HG03571 (cell line): ENCODE results near the gene BIN1.

ENCODE experiments used
- ATAC-seq: cut with Tn5 transposase; IDR thresholded peaks from one replicate; pipeline ENCODE4 v1.9.1; 2021; ENCODE audit not compliant: unreplicated experiment

Gene BIN1

DNA sequence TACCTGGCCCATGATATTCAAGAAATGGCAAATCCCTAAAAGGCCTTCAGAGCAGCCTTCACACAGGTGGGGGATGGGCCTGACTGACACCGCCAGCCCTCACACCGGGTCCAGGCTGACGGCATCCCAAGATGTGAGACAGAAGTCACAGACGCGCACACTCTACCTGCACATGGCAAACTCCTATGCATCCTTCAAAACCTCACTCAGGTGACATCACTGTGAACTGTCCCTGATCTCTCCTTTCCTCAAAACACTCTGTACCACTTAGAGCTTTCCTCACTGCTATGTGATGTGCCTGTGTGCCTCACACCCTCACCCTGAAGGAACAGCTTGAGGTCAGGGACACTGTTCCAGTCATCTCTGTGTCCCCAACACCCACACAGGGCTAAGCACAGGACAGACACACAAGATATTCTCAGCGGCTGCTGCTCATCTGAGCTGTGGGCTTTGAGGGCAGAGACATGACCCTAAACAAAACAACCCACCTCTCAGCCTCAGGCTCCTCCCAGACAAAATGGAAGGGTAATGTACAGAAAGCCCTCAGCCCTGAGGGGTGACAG, 27.5 kb downstream of the BIN1 start:
- ATAC-seq, result no peak

DNA sequence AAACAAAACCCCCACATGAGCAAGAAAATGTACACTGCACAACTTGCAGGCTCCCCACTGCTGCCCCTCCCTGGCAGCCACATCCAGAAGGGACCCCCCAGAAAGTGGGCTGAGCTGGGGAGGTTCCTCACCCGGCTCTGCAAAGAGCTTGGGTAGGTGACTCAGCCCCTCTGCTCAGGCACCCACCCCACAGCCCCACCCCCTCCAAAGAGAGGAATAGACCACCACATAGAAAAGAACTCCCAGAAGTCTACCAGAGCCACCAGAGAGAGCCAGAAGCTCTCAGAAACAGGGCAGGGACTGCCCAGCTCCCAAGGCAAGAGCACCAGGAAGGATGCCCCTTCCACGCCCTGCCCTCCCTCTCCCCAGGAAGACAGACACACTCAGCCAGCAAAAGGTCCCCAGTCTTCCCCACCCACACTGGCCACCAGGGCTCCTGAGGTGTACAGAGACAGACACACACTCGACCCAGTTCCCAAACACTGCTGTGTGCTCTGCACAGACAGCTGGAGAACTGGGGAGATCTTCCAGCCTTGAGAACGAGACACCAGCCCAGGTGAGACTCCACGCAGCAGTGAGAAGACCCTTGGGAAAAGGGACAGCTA, 28.2 kb downstream of the BIN1 start:
- ATAC-seq, result no peak

DNA sequence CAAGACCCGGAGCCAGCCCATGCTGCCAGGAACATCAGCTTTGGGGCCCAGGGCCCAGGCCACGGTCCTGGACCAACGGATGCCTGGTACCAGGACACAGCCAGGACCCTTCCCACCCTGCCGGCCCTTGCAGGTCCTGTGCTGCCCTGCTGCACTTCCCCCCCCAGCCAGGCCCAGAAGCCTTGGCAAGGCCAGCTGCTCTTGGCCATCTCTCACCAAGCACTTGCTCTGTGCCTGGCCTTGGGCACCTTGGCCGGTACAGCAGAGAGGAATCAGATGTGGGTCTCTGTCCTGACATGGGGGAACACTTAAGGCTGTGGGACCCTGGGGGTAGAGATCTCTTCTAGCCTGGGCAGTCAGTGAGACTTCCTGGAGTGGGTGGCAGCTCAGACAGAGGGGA, 28.9 kb downstream of the BIN1 start:
- ATAC-seq, result no peak

DNA sequence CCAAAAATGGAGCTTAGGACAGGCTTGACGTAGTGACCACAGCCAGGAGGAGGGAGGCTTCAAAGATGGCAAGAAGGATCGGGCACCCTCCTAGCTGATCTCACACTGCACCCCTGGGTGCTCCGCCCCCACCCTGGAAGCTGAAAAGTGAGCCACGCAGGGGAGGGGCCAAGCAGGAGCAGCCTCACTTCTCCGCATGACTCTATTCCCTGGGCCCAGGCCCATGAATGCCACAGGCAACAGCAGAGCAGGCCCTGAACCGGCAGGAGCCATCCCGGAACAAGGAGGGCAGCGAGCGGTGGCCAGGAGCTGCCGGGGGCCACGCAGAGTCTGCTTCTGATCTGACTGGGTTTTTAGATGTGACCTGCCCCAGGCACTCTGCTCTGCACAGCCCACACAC, 30.0 kb downstream of the BIN1 start:
- no peak for ATAC-seq

DNA sequence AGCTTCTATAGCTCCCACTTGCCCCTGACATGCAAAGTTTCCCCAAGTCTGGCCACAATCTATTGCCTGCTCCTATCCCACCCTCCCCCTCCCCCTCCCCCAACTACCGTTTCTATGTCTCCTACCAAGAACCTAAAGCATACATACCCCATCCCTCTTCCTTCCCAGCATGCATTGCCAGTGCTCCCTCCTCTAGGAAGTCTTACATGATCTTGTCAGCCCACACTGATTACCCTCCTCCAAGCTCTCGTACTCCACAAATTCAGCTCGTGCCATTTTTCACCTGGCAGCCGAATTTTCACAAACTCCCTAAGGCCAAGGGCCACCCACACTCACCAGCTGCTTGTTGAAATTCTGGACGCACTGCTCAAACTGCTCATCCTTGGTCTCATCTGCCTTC, 30.7 kb downstream of the BIN1 start:
- ATAC-seq, result no peak

DNA sequence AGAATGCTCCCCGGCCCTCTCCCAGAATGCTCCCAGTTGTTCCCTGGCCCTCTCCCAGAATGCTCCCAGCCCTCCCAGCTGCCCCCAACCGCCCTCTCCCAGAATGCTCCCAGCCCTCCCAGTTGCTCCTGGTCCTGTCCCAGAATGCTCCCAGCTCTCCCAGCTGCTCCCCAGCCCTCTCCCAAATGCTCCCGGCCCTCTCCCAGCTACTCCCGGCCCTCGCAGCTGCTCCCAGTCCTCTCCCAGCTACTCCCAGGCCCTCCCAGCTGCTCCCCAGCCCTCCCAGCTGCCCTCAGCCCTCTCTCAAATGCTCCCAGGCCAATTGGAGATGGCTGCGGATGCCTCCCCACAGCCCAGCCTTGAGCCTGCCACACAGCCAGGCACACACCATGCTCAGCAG, 31.1 kb downstream of the BIN1 start:
- ATAC-seq, result no peak

DNA sequence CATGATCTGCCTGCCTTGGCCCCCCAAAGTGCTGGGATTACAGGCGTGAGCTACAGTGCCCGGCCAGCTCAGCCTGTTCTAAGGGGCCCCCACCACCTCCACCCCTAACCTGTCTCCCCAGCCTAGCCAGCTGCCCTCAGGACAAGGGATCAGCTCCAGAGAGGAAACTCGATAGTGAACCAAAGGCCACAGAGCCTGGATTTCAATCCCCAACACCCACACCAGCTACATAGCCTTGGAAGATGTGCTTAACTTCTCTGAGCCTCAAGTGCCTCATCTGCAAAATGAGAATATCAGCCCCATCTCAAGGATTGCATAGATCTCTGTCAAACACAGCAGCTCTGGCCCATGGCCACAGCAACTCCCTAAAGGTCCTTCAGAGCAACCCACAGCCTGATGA, 32.0 kb downstream of the BIN1 start:
- ATAC-seq, result no peak

DNA sequence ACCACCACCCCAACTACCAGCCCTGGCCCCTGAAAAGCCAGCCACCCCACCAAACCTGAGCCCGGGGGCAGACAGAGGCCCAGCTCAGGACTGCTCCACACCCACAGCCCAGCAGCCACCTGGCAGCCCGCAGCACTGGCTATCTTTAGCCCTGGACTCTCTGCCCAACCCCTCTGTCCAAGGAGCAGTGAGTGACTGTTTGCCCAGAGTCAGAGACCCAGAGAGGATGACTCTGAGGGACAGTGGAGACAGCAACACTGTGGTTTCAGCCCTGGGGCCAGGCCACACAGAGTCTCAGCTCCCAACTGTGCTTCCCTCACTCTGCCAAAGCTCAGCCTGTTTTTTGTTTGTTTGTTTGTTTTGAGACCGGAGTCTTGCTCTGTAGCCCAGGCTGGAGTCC, 32.6 kb downstream of the BIN1 start:
- ATAC-seq, result no peak

DNA sequence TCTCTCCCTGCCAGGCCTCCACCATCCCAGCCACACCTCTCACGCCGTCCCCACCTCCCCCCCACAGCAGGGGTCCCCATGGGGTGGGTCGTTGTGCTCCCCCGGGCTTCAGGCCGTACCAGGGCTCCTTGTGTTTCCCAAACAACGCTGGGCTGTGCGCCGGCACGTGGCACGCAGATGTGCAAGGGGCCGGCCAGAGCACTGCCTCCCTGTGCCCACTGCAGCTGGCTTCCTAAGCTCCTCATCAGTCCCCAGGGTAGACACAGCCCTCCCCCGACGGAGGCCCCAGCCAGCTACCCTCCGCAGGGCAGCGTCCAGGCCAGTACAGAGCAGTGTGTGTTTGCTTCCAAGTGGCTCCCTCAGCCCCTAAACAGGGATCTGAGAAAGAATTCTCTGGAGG, 34.0 kb downstream of the BIN1 start:
- ATAC-seq, result no peak

DNA sequence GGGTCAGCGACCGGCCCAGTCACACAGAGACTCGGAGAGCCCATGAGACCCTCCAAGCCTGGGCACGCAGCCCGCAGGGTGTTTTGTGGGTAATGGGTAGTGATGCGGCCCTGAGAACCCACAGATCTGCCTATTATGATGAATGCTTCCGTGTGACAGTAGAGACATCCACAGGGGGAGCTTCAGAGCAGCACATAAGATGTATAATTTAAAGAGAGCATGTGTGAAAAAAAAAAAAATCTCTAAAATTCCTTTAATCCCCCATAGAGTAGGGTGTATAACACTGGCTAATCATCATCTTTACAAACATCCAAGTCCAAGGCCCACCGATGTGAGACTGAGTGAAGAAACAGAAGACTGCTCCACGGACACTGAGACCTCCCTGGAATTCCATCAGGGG, 34.6 kb downstream of the BIN1 start:
- ATAC-seq, result no peak

DNA sequence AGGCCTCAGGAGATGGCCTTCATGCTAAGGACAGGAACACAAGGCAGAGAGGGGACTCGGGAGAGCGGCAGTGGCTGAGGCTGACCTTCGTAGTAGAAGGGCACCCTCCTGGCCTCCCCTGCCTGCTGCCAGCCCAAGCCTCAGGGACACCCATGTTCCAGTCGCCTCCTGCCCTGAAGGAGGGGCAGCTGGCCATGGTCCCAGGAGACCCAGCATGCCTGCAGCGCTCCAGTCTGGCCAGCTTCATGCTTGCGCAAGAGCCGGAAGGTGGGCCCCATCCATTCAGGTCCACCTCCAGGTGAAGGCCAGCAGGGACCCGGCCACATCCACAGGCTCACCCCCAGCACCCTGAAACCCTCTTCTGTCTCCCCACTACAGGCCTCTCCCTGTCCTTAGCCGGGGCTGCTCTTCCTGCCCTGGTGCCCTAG, 35.0 kb downstream of the BIN1 start:
- no peak for ATAC-seq

DNA sequence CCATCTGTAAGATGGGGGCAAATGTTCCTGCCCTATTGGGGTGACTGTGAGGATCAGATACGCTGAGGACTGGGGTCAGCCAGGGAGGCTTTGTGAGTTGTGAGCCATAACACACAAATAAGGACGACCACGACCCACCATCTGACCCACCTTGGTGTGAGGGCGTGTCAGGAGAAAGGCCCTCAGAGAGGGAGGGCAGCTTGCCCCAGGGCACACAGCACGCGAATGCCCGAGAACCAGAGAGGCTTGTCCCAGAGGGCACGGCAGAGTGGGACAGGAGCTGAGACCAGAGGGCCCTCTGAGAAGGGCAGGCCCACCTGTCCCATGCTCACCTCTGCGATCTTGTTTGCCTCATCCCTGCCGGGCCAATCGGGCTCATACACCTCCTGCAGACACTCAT, 36.7 kb downstream of the BIN1 start:
- ATAC-seq, result no peak

DNA sequence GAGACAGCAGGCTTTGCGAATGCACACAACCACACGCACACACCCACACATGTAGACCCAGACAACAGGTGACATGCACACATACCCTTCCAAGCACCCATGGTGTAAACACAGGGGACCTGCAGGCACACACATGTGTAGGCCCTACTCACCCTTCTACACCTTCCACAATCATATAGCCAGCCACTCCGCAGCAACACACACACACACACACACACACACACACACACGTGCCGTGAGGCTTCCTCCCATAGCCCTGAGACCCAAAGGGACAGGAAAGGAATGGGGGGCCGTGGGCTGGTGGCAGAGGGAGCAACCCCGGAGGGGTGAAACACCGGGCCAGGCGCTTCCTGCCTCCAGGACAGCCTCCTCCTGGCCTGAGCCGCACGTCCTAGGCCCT, 37.4 kb downstream of the BIN1 start:
- ATAC-seq, result no peak

DNA sequence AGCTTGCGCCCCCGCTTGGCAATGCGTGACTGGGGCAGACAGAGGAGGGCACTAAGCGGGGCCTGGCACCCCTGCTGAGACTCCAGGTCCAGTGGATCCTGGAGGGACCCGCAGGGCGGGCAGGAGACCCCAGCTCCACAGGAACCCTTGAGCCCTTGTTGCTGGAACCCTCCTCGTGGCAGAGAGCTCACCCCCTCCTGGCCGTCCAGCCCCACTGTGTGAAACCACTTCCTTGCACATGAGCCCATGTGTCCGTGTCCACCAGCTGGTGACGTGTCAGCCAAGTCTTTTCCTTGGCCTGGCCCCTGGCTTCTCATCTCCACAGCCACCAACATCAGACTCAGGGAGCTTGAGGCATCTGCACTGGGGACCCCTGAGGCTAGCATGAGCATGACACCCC, 38.0 kb downstream of the BIN1 start:
- no peak for ATAC-seq

DNA sequence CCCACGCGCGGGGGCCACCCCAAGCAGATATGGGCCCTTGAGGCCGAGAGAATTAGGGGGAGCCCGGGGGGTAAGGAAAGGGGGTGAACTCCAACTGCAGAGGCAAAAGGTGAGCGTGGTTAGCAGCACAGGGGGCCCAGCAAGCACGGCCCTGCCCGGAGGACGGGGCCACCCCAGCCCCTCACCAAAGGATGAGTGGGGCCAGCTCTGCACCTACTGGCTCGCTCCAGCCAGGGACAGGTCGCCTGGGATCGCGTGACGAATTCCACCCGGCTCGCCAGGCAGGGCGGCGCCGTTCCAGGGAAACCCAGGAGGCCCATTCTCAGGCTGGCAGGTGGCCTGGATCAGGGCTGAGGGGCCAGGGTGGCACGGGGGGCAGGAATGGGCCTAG, 38.6 kb downstream of the BIN1 start:
- no peak for ATAC-seq

DNA sequence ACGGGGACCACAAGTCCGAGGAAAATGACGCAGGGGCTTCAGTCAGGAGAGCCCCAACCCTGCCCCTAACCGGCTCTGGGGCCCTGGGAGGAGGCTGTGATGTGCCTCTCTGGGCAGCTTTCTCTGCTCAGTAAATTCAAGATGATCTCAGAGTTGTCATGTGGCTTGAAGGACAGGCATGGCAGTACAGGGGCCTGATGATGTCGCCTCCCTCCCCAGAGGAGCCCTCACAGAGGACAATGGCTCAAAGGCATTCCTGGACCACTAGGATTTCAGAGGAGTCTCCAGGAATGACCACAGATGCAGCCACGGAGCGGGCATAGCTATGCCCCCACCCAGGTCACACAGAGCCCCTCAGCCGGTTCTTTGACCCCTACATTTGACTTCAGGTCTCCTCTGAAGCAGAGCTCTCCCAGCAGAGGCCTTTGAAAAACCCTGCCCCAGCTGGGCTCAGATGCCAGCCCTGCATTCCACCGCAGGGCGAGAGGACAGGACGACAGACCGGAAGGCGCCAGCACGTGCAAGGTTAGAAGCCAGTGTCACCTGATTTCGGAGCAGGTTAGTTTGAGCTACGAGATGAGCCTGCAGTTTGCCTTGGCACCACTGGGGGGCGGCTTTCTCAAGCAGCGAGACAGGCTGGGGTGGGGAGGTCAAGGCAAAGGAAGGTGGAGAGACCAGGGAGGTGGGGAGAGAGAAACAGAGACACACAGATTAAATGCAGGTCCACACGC, 39.2 kb downstream of the BIN1 start:
- no peak for ATAC-seq

DNA sequence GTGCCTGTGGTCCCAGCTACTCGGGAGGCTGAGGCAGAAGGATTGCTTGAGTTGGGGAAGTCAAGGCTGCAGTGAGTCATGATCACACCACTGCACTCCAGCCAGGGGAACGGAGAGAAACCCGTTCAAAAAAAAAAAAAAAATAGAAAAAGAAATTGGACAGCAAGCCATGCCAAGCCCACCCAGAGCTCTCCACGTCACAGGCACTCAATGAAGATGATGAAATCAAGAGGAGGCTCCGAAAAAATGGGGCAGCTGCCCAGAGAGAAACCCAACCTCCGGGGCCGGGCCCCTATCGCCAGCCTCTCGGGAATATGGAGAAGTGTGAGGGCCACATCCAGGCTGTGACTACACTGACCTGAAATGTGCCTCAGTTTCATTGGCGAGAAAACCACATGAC, 40.0 kb downstream of the BIN1 start:
- no peak for ATAC-seq

DNA sequence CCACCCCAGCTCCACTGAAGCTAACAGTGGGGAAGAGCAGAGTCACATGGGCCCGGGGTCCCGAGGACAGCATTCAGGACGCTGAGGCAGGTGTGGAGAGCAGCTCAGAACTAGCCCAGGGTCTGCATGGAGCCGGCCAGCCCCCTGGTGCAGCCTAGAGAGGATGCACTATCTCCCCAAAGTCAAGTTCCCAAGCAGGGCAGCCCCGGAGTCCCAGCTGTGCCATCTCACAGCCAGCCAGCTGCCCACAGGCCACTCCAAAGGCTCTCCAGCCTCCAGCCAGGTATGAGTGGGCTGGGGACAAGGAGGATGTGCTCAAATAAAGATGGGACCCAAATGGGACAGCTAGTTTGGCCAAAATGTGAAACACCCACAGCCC, 41.0 kb downstream of the BIN1 start:
- no peak for ATAC-seq

DNA sequence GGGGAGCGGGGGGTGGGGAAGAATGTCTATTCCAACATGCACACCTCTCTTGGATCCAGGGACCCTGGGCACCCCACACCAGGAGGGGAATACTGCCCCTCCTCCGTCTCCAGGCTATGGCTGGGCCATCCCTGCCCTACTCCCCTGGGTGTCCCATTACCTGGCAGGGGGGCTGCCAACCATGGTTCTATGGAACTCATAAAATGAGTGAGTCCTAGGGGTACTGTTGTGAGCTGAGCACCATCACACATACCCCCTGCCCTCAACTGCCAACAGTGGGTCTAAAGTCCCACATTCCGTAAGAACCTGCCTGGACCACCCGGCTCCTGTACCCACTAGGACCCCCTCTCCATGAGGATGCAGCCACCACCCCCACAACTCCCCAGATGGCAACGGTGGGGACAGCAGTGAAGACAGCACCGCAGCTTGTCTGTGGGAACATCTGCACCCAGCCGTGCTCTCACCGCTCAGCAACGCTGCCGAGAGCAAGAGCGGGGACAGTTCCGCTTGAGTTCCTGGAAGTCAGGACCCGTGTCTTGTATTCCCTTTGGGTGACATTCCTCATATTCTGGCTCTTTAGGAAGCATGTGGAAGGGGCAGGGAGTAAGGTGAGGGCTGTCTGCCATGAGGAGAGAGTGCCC, 41.5 kb downstream of the BIN1 start:
- ATAC-seq, result no peak

DNA sequence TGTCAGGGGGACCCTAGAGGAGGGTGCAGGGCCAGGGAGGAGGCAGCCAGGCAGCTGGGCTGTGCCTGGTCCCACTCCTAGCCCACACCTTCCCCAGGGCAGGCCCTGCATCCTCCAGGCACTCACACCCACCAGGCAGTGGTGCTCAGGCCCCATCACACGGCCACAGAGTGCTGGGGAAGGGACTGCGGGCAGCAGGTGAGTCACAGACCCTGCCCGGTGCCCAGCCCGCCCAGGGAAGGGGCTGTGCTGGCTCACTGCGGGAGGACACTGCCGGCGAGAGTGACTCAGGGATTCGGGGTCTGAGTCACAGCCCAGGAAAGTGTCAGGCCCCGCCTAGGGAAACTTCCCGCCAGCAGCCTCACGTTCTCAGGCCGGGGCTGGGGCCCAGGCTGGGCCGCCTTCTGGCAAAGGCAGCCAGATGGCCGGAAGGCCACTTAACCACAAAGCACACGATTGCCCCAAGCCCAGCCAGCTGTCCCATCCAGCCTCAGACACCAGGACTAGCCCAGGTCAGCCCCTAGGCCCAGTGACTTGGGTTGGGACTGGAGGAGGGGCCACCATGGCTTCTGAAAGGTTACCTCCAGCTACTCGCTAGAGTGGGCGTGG, 42.2 kb downstream of the BIN1 start:
- ATAC-seq, result peak; percentile 89

DNA sequence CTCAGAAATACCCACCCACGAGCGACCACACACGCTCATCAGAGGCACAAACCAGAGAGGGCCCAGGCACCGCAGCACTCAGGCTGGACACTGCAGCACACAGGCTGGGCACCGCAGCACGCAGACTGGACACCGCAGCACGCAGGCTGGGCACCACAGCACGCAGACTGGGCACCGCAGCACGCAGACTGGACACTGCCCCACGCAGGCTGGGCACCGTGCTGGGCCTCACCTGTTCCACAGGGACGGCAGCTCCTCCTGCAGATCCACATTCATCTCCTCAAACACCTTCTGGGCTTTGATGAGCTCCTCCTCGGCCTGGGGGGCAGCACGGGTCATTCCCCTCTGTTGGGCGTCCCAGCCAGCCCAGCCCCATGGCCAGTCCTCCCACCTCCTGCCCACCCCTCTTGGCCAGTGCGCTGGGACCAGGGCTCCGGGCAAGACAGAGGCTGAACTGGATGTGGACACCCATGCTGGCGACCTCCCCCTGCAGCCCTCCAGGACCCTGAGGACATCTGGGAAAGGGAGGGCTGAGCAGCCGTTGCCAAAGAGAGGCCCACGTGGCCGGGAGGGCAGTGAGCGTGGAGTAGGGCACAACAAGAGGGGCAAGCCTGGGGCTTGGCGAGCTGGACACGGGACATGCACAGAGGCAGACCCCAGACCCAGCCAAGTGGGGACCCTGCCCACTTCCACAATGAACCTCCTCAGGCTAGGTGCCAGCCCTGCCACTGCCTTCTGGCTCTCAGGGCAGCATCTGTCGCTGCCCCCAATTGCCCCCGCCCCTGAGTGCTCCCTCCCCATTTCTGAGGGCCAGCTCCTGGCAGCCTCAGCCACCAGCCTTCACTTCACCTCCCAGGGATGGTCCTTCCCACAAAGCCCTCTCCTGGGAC, 43.0 kb downstream of the BIN1 start:
- no peak for ATAC-seq
